Measurements from ENCODE around the gene TSBP1. TPM values are rescaled to one million over a fixed set of nuclear protein-coding genes. Genes with fewer than 3 reads are reported as not detected.

Gene TSBP1
- total RNA-seq, 1 donor from 2014 or later: not detected

- no peak overlapping the region for H3K4me3 Mint-ChIP-seq (ENCODE audit: low read depth)
- H3K27ac Mint-ChIP-seq: no peak overlapping the region
- H3K9me3 Mint-ChIP-seq (ENCODE audit: low read depth): no peaks in the 10 kb centered on the region
- H3K4me1 Mint-ChIP-seq (ENCODE audit: low read depth): no peaks in the 10 kb centered on the region
- peaks cover 33% of the 10 kb centered on the region for H3K27me3 Mint-ChIP-seq
- DNase-seq (ENCODE audit: low spot score, unreplicated experiment): no peak
- TF ChIP-seq CTCF (IDR thresholded peaks at IDR 0.05; ENCODE audit: unreplicated experiment): no peak
- no peaks in the 10 kb centered on the region for H3K36me3 Mint-ChIP-seq (ENCODE audit: insufficient read depth)
Observed at GRCh38 chr6:32401284-32401963, 29.7 kb upstream of the TSBP1 start.

- DNase-seq (ENCODE audit: low spot score, unreplicated experiment): no peak
- Mint-ChIP-seq H3K27ac (no peak overlapping the region), H3K4me1 (ENCODE audit: low read depth) (no peaks in the 10 kb centered on the region), H3K4me3 (ENCODE audit: low read depth) (no peak overlapping the region), H3K27me3 (peaks cover 15% of the 10 kb centered on the region), H3K36me3 (ENCODE audit: insufficient read depth) (no peaks in the 10 kb centered on the region), H3K9me3 (ENCODE audit: low read depth) (no peaks in the 10 kb centered on the region)
- no peak for TF ChIP-seq CTCF (IDR thresholded peaks at IDR 0.05; ENCODE audit: unreplicated experiment)
Observed at GRCh38 chr6:32397252-32397920, 25.7 kb upstream of the TSBP1 start.

- no peak for TF ChIP-seq CTCF (IDR thresholded peaks at IDR 0.05; ENCODE audit: unreplicated experiment)
- no peaks in the 10 kb centered on the region for H3K9me3 Mint-ChIP-seq (ENCODE audit: low read depth)
- H3K4me3 Mint-ChIP-seq (ENCODE audit: low read depth): no peak overlapping the region
- no peak for DNase-seq (ENCODE audit: low spot score, unreplicated experiment)
- H3K36me3 Mint-ChIP-seq (ENCODE audit: insufficient read depth): no peaks in the 10 kb centered on the region
- no peaks in the 10 kb centered on the region for H3K4me1 Mint-ChIP-seq (ENCODE audit: low read depth)
- H3K27ac Mint-ChIP-seq: no peak overlapping the region
- peaks cover 15% of the 10 kb centered on the region for H3K27me3 Mint-ChIP-seq
Observed at GRCh38 chr6:32396028-32396427, 24.3 kb upstream of the TSBP1 start.

GRCh38 chr6:32393665-32394420 is 22.1 kb upstream of the TSBP1 start:
- no peak for TF ChIP-seq CTCF (IDR thresholded peaks at IDR 0.05; ENCODE audit: unreplicated experiment)
- no peak overlapping the region for H3K27ac Mint-ChIP-seq
- no peaks in the 10 kb centered on the region for H3K36me3 Mint-ChIP-seq (ENCODE audit: insufficient read depth)
- no peaks in the 10 kb centered on the region for H3K9me3 Mint-ChIP-seq (ENCODE audit: low read depth)
- H3K4me3 Mint-ChIP-seq (ENCODE audit: low read depth): no peak overlapping the region
- no peak for DNase-seq (ENCODE audit: low spot score, unreplicated experiment)
- H3K4me1 Mint-ChIP-seq (ENCODE audit: low read depth): no peaks in the 10 kb centered on the region
- peaks cover 7% of the 10 kb centered on the region for H3K27me3 Mint-ChIP-seq

- Mint-ChIP-seq H3K27ac (no peak overlapping the region), H3K27me3 (peaks cover 6% of the 10 kb centered on the region), H3K9me3 (ENCODE audit: low read depth) (no peaks in the 10 kb centered on the region), H3K36me3 (ENCODE audit: insufficient read depth) (no peaks in the 10 kb centered on the region), H3K4me3 (ENCODE audit: low read depth) (no peak overlapping the region), H3K4me1 (ENCODE audit: low read depth) (peaks cover 2% of the 10 kb centered on the region)
- DNase-seq (ENCODE audit: low spot score, unreplicated experiment): no peak
- no peak for TF ChIP-seq CTCF (IDR thresholded peaks at IDR 0.05; ENCODE audit: unreplicated experiment)
Observed at GRCh38 chr6:32391505-32391904, 19.8 kb upstream of the TSBP1 start.

Data from progenitor cell of endocrine pancreas (in vitro differentiated cells).